ENCODE data around the gene PHF2.

The PHF2 gene

GRCh38 chr9:93591301-93592007, 15.1 kb downstream of the PHF2 start:
- TF ChIP-seq CTCF (IDR thresholded peaks at IDR 0.05; ENCODE audit: insufficient read depth, low read depth, low read length, missing control alignments), result no peak
- H3K4me3 ChIP-seq (ENCODE audit: low read length), result no peak overlapping the region
- DNase-seq (ENCODE audit: low read depth), result no peak

GRCh38 chr9:93592008-93592642, 15.7 kb downstream of the PHF2 start:
- TF ChIP-seq CTCF (IDR thresholded peaks at IDR 0.05; ENCODE audit: insufficient read depth, low read depth, low read length, missing control alignments), result no peak
- DNase-seq (ENCODE audit: low read depth), result no peak
- H3K4me3 ChIP-seq (ENCODE audit: low read length), result no peak overlapping the region

- TF ChIP-seq CTCF (IDR thresholded peaks at IDR 0.05; ENCODE audit: insufficient read depth, low read depth, low read length, missing control alignments), result peak; percentile 31
- no peak for DNase-seq (ENCODE audit: low read depth)
- no peak overlapping the region for H3K4me3 ChIP-seq (ENCODE audit: low read length)
These were observed 16.2 kb downstream of the PHF2 start for GRCh38 chr9:93592643-93593021.

- no peak for TF ChIP-seq CTCF (IDR thresholded peaks at IDR 0.05; ENCODE audit: insufficient read depth, low read depth, low read length, missing control alignments)
- H3K4me3 ChIP-seq (ENCODE audit: low read length), result no peak overlapping the region
- no peak for DNase-seq (ENCODE audit: low read depth)
These were observed 16.8 kb downstream of the PHF2 start for GRCh38 chr9:93593144-93593658.

GRCh38 chr9:93594041-93594756, 17.8 kb downstream of the PHF2 start:
- DNase-seq (ENCODE audit: low read depth), result peak; percentile 36
- no peak overlapping the region for H3K4me3 ChIP-seq (ENCODE audit: low read length)
- no peak for TF ChIP-seq CTCF (IDR thresholded peaks at IDR 0.05; ENCODE audit: insufficient read depth, low read depth, low read length, missing control alignments)

- no peak for TF ChIP-seq CTCF (IDR thresholded peaks at IDR 0.05; ENCODE audit: insufficient read depth, low read depth, low read length, missing control alignments)
- DNase-seq (ENCODE audit: low read depth), result no peak
- H3K4me3 ChIP-seq (ENCODE audit: low read length), result no peak overlapping the region
These were observed 19.1 kb downstream of the PHF2 start for GRCh38 chr9:93595461-93595860.
